Measurements from ENCODE around the gene LAMA2. TPM values are rescaled to one million over a fixed set of nuclear protein-coding genes. Genes with fewer than 3 reads are reported as not detected.
A peak's percentile ranks its signal among the peaks of the same experiment; 100 is the strongest.

The LAMA2 gene
- total and polyA plus RNA-seq, 5 donors from 2014 or later: 0.06 to 0.47 (median 0.09) TPM

DNA sequence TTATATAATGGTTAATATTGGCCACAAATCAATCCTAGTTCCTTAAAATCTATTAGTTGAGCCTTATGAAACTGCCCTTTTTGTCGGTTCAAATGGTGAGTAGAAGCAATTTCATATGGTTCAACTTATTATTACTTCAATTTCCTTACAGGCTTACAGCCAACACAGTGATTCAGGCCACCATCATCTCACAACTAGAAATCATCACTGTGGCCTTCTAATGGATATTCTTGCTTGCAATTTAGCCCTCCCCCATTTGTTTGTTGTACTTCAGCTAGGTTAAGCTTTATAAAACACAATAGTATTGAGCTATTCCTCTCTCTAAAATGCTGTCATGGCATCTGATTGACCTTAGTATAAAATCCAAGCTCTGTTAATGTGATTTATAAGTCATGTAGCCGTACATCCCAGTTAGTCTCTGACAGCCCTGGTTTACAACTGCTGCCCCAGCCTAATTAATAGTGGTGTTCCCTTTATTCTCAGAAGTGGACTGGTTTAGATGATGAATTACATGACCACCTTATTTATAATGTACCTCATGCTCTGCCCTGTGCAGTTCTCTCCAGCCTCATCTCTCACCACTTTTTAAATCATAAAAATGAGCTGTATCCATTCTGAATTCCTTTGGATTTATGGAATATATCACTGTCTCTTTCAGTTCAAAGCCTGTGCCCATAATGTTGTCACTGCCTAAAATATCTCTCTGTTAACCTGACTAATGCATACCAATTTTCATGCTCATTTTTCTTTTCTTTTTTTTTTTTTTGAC, 36.7 kb downstream of the LAMA2 start:
- Mint-ChIP-seq H3K4me1 (no peaks in the 10 kb centered on the region), H3K36me3 (no peaks in the 10 kb centered on the region), H3K27ac (no peak overlapping the region), H3K9me3 (peaks cover 0 to 7% (median 0%) of the 10 kb centered on the region in 7 donors), H3K27me3 (no peaks in the 10 kb centered on the region), H3K4me3 (no peak overlapping the region)
- no peak for DNase-seq
- H3K4me1 ChIP-seq (ENCODE audit: control insufficient read depth, insufficient read depth, low read length, poor library complexity, severe bottlenecking): no peaks in the 10 kb centered on the region
- no peak overlapping the region for H3K4me3 ChIP-seq (ENCODE audit: low read depth, low read length)
- H3K9me3 ChIP-seq (ENCODE audit: control insufficient read depth in 2 of 2, low read length in 2 of 2): no peaks in the 10 kb centered on the region
- no peaks in the 10 kb centered on the region for H3K36me3 ChIP-seq (ENCODE audit: control insufficient read depth, insufficient read depth, low read length)
- H3K27ac ChIP-seq (ENCODE audit: insufficient read depth, low read length, poor library complexity, severe bottlenecking): no peak overlapping the region
- no peak for ATAC-seq (ENCODE audit: low read depth in 2 of 2)
- no peaks in the 10 kb centered on the region for H3K27me3 ChIP-seq (ENCODE audit: control insufficient read depth, insufficient read depth, low read length)

DNA sequence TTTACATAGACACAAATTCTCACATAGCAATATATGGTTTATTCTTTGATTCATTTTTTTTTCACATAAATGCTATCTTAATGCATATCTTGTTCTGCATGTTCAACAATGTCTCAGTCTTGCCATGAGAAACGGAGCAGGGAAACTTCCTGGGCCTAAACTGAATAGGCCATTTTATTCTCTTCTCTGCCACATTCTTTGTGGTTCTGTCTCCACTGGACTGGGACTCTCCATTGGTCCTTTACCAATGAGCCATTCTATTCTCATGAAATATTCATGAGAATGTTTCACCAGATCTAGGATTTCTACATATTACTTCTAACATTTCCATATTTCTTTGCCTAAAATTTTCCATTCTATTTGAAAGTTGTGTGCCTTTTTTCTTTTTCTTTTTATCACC, 42.8 kb downstream of the LAMA2 start:
- no peak overlapping the region for H3K4me3 ChIP-seq (ENCODE audit: low read depth, low read length)
- H3K4me1 Mint-ChIP-seq: no peaks in the 10 kb centered on the region
- no peak overlapping the region for H3K27ac Mint-ChIP-seq
- H3K36me3 ChIP-seq (ENCODE audit: control insufficient read depth, insufficient read depth, low read length): no peaks in the 10 kb centered on the region
- H3K36me3 Mint-ChIP-seq: no peaks in the 10 kb centered on the region
- no peak for ATAC-seq (ENCODE audit: low read depth in 2 of 2)
- no peak overlapping the region for H3K4me3 Mint-ChIP-seq
- peaks cover 5% of the 10 kb centered on the region for H3K27me3 Mint-ChIP-seq
- H3K27ac ChIP-seq (ENCODE audit: insufficient read depth, low read length, poor library complexity, severe bottlenecking): no peak overlapping the region
- H3K9me3 Mint-ChIP-seq: peaks cover 0 to 4% (median 3%) of the 10 kb centered on the region in 7 donors
- H3K4me1 ChIP-seq (ENCODE audit: control insufficient read depth, insufficient read depth, low read length, poor library complexity, severe bottlenecking): no peaks in the 10 kb centered on the region
- no peaks in the 10 kb centered on the region for H3K27me3 ChIP-seq (ENCODE audit: control insufficient read depth, insufficient read depth, low read length)
- DNase-seq: no peak
- no peaks in the 10 kb centered on the region for H3K9me3 ChIP-seq (ENCODE audit: control insufficient read depth in 2 of 2, low read length in 2 of 2)

- no peaks in the 10 kb centered on the region for H3K36me3 Mint-ChIP-seq
- H3K27ac Mint-ChIP-seq: no peak overlapping the region
- peaks cover 0 to 4% (median 2%) of the 10 kb centered on the region in 7 donors for H3K9me3 Mint-ChIP-seq
- no peaks in the 10 kb centered on the region for H3K4me1 Mint-ChIP-seq
- Histone ChIP-seq H3K27me3 (ENCODE audit: control insufficient read depth, insufficient read depth, low read length) (no peaks in the 10 kb centered on the region), H3K9me3 (ENCODE audit: control insufficient read depth in 2 of 2, low read length in 2 of 2) (no peaks in the 10 kb centered on the region), H3K4me3 (ENCODE audit: low read depth, low read length) (no peak overlapping the region), H3K27ac (ENCODE audit: insufficient read depth, low read length, poor library complexity, severe bottlenecking) (no peak overlapping the region), H3K36me3 (ENCODE audit: control insufficient read depth, insufficient read depth, low read length) (no peaks in the 10 kb centered on the region), H3K4me1 (ENCODE audit: control insufficient read depth, insufficient read depth, low read length, poor library complexity, severe bottlenecking) (no peaks in the 10 kb centered on the region)
- H3K27me3 Mint-ChIP-seq: peaks cover 5% of the 10 kb centered on the region
- ATAC-seq (ENCODE audit: low read depth in 2 of 2): peak in 1 of 2 donors; percentile 24
- DNase-seq: no peak
- no peak overlapping the region for H3K4me3 Mint-ChIP-seq
Measured at GRCh38 chr6:128929869-128930268, 46.9 kb downstream of the LAMA2 start.

GRCh38 chr6:128930321-128930720, 47.4 kb downstream of the LAMA2 start:
- ATAC-seq (ENCODE audit: low read depth in 2 of 2) (no peak), DNase-seq (no peak)
- Mint-ChIP-seq H3K9me3 (peaks cover 0 to 4% (median 2%) of the 10 kb centered on the region in 7 donors), H3K27me3 (peaks cover 5% of the 10 kb centered on the region), H3K36me3 (no peaks in the 10 kb centered on the region), H3K4me1 (no peaks in the 10 kb centered on the region), H3K27ac (no peak overlapping the region), H3K4me3 (no peak overlapping the region)
- H3K4me3 ChIP-seq (ENCODE audit: low read depth, low read length): no peak overlapping the region
- H3K9me3 ChIP-seq (ENCODE audit: control insufficient read depth in 2 of 2, low read length in 2 of 2): no peaks in the 10 kb centered on the region
- H3K4me1 ChIP-seq (ENCODE audit: control insufficient read depth, insufficient read depth, low read length, poor library complexity, severe bottlenecking): no peaks in the 10 kb centered on the region
- no peaks in the 10 kb centered on the region for H3K36me3 ChIP-seq (ENCODE audit: control insufficient read depth, insufficient read depth, low read length)
- H3K27me3 ChIP-seq (ENCODE audit: control insufficient read depth, insufficient read depth, low read length): no peaks in the 10 kb centered on the region
- no peak overlapping the region for H3K27ac ChIP-seq (ENCODE audit: insufficient read depth, low read length, poor library complexity, severe bottlenecking)

GRCh38 chr6:128932061-128932460, 49.1 kb downstream of the LAMA2 start:
- Mint-ChIP-seq H3K27me3 (peaks cover 5% of the 10 kb centered on the region), H3K9me3 (peaks cover 0 to 4% (median 2%) of the 10 kb centered on the region in 7 donors), H3K4me3 (no peak overlapping the region), H3K27ac (no peak overlapping the region), H3K4me1 (no peaks in the 10 kb centered on the region), H3K36me3 (no peaks in the 10 kb centered on the region)
- no peak for DNase-seq
- H3K4me3 ChIP-seq (ENCODE audit: low read depth, low read length): no peak overlapping the region
- no peaks in the 10 kb centered on the region for H3K4me1 ChIP-seq (ENCODE audit: control insufficient read depth, insufficient read depth, low read length, poor library complexity, severe bottlenecking)
- ATAC-seq (ENCODE audit: low read depth in 2 of 2): no peak
- no peaks in the 10 kb centered on the region for H3K27me3 ChIP-seq (ENCODE audit: control insufficient read depth, insufficient read depth, low read length)
- no peaks in the 10 kb centered on the region for H3K36me3 ChIP-seq (ENCODE audit: control insufficient read depth, insufficient read depth, low read length)
- no peaks in the 10 kb centered on the region for H3K9me3 ChIP-seq (ENCODE audit: control insufficient read depth in 2 of 2, low read length in 2 of 2)
- H3K27ac ChIP-seq (ENCODE audit: insufficient read depth, low read length, poor library complexity, severe bottlenecking): no peak overlapping the region

DNA sequence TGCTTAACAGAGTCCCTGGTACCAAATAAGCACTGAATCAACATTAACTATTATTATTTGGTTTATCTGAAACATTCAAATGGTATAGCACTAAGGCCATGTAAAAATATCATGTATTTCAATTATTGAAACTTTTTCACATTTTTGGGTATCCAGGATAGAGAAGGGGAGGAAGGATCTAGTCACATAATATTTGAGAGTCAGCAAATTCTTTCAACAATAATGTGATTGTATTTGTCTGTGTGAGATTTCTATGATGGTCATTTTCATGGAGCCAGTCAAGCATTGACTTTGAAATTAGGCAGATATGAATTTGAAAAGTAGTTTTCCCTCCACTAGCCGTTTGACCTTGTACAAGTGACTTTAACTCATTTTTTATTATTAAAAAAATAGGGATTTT, 67.9 kb downstream of the LAMA2 start:
- ATAC-seq (ENCODE audit: low read depth in 2 of 2): no peak
- Mint-ChIP-seq H3K9me3 (peaks cover 0 to 6% (median 0%) of the 10 kb centered on the region in 7 donors), H3K27me3 (no peaks in the 10 kb centered on the region)

DNA sequence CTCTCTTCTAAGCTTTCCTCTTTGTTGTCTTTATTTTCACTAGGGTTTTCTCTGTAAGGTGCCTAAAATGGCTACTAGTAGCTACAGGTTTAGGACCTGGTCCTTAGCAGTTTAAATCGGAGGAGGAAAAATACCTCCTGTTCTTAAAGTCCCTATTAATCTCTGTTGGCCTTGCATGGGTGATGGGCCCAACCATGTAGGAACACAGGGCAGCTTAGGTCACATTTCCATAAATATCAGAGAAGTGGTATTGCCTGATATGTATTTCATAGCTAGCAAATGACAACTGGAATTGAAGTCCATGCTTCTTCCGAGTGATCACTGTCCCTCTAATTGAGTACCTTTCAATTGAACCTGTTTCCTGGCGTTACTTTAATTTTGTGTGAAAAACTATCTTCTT, 70.0 kb downstream of the LAMA2 start:
- H3K36me3 ChIP-seq (ENCODE audit: control insufficient read depth, insufficient read depth, low read length): no peaks in the 10 kb centered on the region
- no peaks in the 10 kb centered on the region for H3K9me3 ChIP-seq (ENCODE audit: control insufficient read depth in 2 of 2, low read length in 2 of 2)
- H3K4me3 Mint-ChIP-seq: no peak overlapping the region
- no peaks in the 10 kb centered on the region for H3K27me3 ChIP-seq (ENCODE audit: control insufficient read depth, insufficient read depth, low read length)
- no peaks in the 10 kb centered on the region for H3K27me3 Mint-ChIP-seq
- H3K4me3 ChIP-seq (ENCODE audit: low read depth, low read length): no peak overlapping the region
- H3K36me3 Mint-ChIP-seq: no peaks in the 10 kb centered on the region
- H3K27ac ChIP-seq (ENCODE audit: insufficient read depth, low read length, poor library complexity, severe bottlenecking): no peak overlapping the region
- DNase-seq (no peak), ATAC-seq (ENCODE audit: low read depth in 2 of 2) (no peak)
- no peaks in the 10 kb centered on the region for H3K4me1 Mint-ChIP-seq
- peaks cover 0 to 4% (median 0%) of the 10 kb centered on the region in 7 donors for H3K9me3 Mint-ChIP-seq
- H3K4me1 ChIP-seq (ENCODE audit: control insufficient read depth, insufficient read depth, low read length, poor library complexity, severe bottlenecking): no peaks in the 10 kb centered on the region
- H3K27ac Mint-ChIP-seq: no peak overlapping the region

More for the DNA sequence above, 67.9 kb downstream of the LAMA2 start:
- Histone ChIP-seq H3K27me3 (ENCODE audit: control insufficient read depth, insufficient read depth, low read length) (no peaks in the 10 kb centered on the region), H3K27ac (ENCODE audit: insufficient read depth, low read length, poor library complexity, severe bottlenecking) (no peak overlapping the region), H3K36me3 (ENCODE audit: control insufficient read depth, insufficient read depth, low read length) (no peaks in the 10 kb centered on the region), H3K9me3 (ENCODE audit: control insufficient read depth in 2 of 2, low read length in 2 of 2) (no peaks in the 10 kb centered on the region), H3K4me1 (ENCODE audit: control insufficient read depth, insufficient read depth, low read length, poor library complexity, severe bottlenecking) (no peaks in the 10 kb centered on the region), H3K4me3 (ENCODE audit: low read depth, low read length) (no peak overlapping the region)
- no peak overlapping the region for H3K4me3 Mint-ChIP-seq
- H3K27ac Mint-ChIP-seq: no peak overlapping the region
- no peaks in the 10 kb centered on the region for H3K36me3 Mint-ChIP-seq
- no peaks in the 10 kb centered on the region for H3K4me1 Mint-ChIP-seq
- DNase-seq: no peak
